Endothelial cell of umbilical vein (primary cell): ENCODE data around the gene SDCBP2. TPM values are rescaled to one million over a fixed set of nuclear protein-coding genes. Genes with fewer than 3 reads are reported as not detected.

Experiments used
- BruUV-seq: library from RNA; stranded (reverse); fragments of 400-500 nt; replicated peaks from 2 replicates; lab custom pipeline; 2021; lab: Mats Ljungman, UMichigan
- CTCF ChIA-PET: fragments of 300-600, 350-600 bp; sonication (Branson Sonifier 250); formaldehyde crosslinking; loops from one replicate; lab custom pipeline; 2021; ENCODE audit warnings: antibody characterized with exemption, inconsistent platforms; lab: Charles Lee
- POLR2A ChIA-PET: fragments of 300-600, 350-600 bp; sonication (Branson Sonifier 250); formaldehyde crosslinking; loops from one replicate; lab custom pipeline; 2021; ENCODE audit warnings: antibody characterized with exemption, inconsistent platforms; lab: Charles Lee
- DNase-seq: peaks from one replicate; pipeline ENCODE4 v3.0.0-alpha.2; 2011; ENCODE audit warnings: low read depth, low spot score
- FAIRE-seq: peaks from 2 replicates; lab custom pipeline; 2011; peaks lifted over from hg19 to GRCh38; lab: Jason Lieb, UNC
- H2AFZ ChIP-seq: 2 replicates; pipeline ENCODE4 v1.6.0; 2012; ENCODE audit warnings: low read depth, low read length, control low read depth, inconsistent platforms
- H3K27ac ChIP-seq: 2 replicates; pipeline ENCODE4 v1.5.1; 2011; ENCODE audit warnings: low read depth, mild to moderate bottlenecking, control low read depth, low read length, moderate library complexity; ENCODE audit not compliant: insufficient read depth
- H3K27me3 ChIP-seq, 2 experiments: 2 replicates each; pipeline versions ENCODE4 v1.6.0 to v1.6.1; 2011; ENCODE audit warnings: low read length in 2 of 2, mixed read lengths in 1 of 2; ENCODE audit not compliant: control insufficient read depth in 2 of 2, insufficient read depth in 2 of 2
- H3K36me3 ChIP-seq, 2 experiments: 2 replicates in 1 of 2; 3 replicates in 1 of 2; pipeline ENCODE4 v1.5.1; 2011; ENCODE audit warnings: low read length in 2 of 2, mild to moderate bottlenecking in 1 of 2, moderate library complexity in 1 of 2; ENCODE audit not compliant: control insufficient read depth in 2 of 2, insufficient read depth in 2 of 2; ENCODE audit errors: extremely low read depth in 1 of 2
- H3K4me1 ChIP-seq: 3 replicates; pipeline ENCODE4 v1.5.1; 2011; ENCODE audit warnings: mild to moderate bottlenecking, low read length; ENCODE audit not compliant: control insufficient read depth, insufficient read depth; ENCODE audit errors: extremely low read depth
- H3K4me2 ChIP-seq: 2 replicates; pipeline ENCODE4 v1.6.1; 2011; ENCODE audit warnings: low read length, control low read depth, mixed read lengths; ENCODE audit not compliant: insufficient read depth
- H3K4me3 ChIP-seq, 3 experiments: fragments of 200-600 bp in 1 of 3; sonication (generic), shearing (Covaris generic) in 1 of 3; replicated peaks in 1 of 3; 2 replicates each; pipeline ENCODE4 v1.5.1; 2011 to 2016; ENCODE audit warnings: control low read depth in 3 of 3, low read length in 3 of 3, mild to moderate bottlenecking in 2 of 3, inconsistent platforms in 1 of 3, low read depth in 1 of 3, moderate library complexity in 1 of 3; ENCODE audit not compliant: insufficient read depth in 1 of 3
- H3K79me2 ChIP-seq: 2 replicates; pipeline ENCODE4 v1.6.0; 2012; ENCODE audit warnings: low read length, inconsistent platforms; ENCODE audit not compliant: control insufficient read depth, insufficient read depth
- H3K9ac ChIP-seq: replicated peaks from 2 replicates; pipeline ENCODE3; 2011; ENCODE audit warnings: low read length, control low read depth; ENCODE audit not compliant: insufficient read depth; ENCODE audit errors: extremely low read depth
- H3K9me1 ChIP-seq: replicated peaks from 3 replicates; pipeline ENCODE4 v1.6.0; 2011; ENCODE audit warnings: mild to moderate bottlenecking, low read length; ENCODE audit not compliant: control insufficient read depth, insufficient read depth; ENCODE audit errors: extremely low read depth
- H3K9me3 ChIP-seq: replicated peaks from 2 replicates; pipeline ENCODE4 v1.5.1; 2012; ENCODE audit warnings: low read length, inconsistent platforms; ENCODE audit not compliant: control insufficient read depth, insufficient read depth
- H4K20me1 ChIP-seq: replicated peaks from 2 replicates; pipeline ENCODE3; 2011; ENCODE audit warnings: mild to moderate bottlenecking, low read length; ENCODE audit not compliant: control insufficient read depth, insufficient read depth; ENCODE audit errors: extremely low read depth
- CTCF ChIP-seq, 2 donors: IDR thresholded peaks; 1 replicate in 1 of 2; 2 replicates in 1 of 2; pipeline ENCODE4 v1.5.1; 2011; ENCODE audit warnings: low read length in 2 of 2, mild to moderate bottlenecking in 2 of 2, moderate library complexity in 2 of 2, control low read depth in 1 of 2, inconsistent platforms in 1 of 2, low read depth in 1 of 2; ENCODE audit not compliant: insufficient read depth in 1 of 2; ENCODE audit errors: extremely low read depth in 1 of 2
- EZH2 ChIP-seq: IDR thresholded peaks from 2 replicates; pipeline ENCODE4 v1.6.1; 2012; ENCODE audit warnings: borderline replicate concordance, low read depth, mild to moderate bottlenecking, moderate library complexity, low read length, inconsistent platforms; ENCODE audit not compliant: severe bottlenecking
- FOS ChIP-seq: IDR thresholded peaks from 2 replicates; pipeline ENCODE4 v1.6.1; 2011; ENCODE audit warnings: mild to moderate bottlenecking, low read length, moderate library complexity, borderline replicate concordance; ENCODE audit not compliant: insufficient read depth
- GATA2 ChIP-seq: IDR thresholded peaks from 2 replicates; pipeline ENCODE4 v1.7.0; 2011; ENCODE audit warnings: low read depth, mild to moderate bottlenecking, moderate library complexity, mixed read lengths, low read length; ENCODE audit not compliant: insufficient read length, insufficient read depth
- JUN ChIP-seq: IDR thresholded peaks from 2 replicates; pipeline ENCODE4 v1.6.1; 2011; ENCODE audit warnings: borderline replicate concordance, low read depth; ENCODE audit not compliant: insufficient read length, insufficient read depth
- MYC ChIP-seq: IDR thresholded peaks from one replicate; pipeline ENCODE4 v1.6.1; 2011; ENCODE audit warnings: mild to moderate bottlenecking, low read depth, low read length
- POLR2A ChIP-seq: IDR thresholded peaks from 2 replicates; pipeline ENCODE4 v1.6.1; 2012; ENCODE audit warnings: low read depth, mild to moderate bottlenecking, control low read depth, low read length
- POLR2AphosphoS5 ChIP-seq: IDR thresholded peaks from 2 replicates; pipeline ENCODE4 v1.6.1; 2012; ENCODE audit warnings: low read depth, mild to moderate bottlenecking, control low read depth, low read length, moderate library complexity; ENCODE audit not compliant: insufficient read depth
- dilution Hi-C: fragments of 300-500 bp; cut with MboI; formaldehyde crosslinking; loops from one replicate; pipeline ENCODE4 v1.15.0; 2019; ENCODE audit warnings: low sequenced_read_pairs; ENCODE audit not compliant: extremely low pct_ligation_motif_present
- intact Hi-C: fragments of 100-400 bp; cut with micrococcal nuclease; formaldehyde crosslinking; loops from one replicate; pipeline ENCODE4 v1.10.0; 2022
- polyA plus RNA-seq, 4 experiments: library from polyadenylated mRNA; depleted of rRNA in 3 of 4; stranded (reverse) in 3 of 4; unstranded in 1 of 4; fragments of >200 nt; gene quantifications; 2 replicates each; pipeline versions ENCODE4 v1.2.1 to v1.2.3, GENCODE V29; 2011 to 2012; ENCODE audit warnings: missing spikeins in 1 of 4
- total RNA-seq: library from RNA; stranded (reverse); gene quantifications from 2 replicates; pipeline ENCODE4 v1.2.3, GENCODE V29; 2021
- TF ChIP-seq, protein P1 (sequence below): IDR thresholded peaks from 2 replicates; pipeline ENCODE4 v1.6.1; 2011; ENCODE audit not compliant: insufficient read depth, insufficient read length

SDCBP2 gene
- total and polyA plus RNA-seq, 2 donors (not counting 3 experiments of a cell fraction or from before 2014, with no cell fraction given) = 6.9 to 9.0 TPM

- no peaks in the 10 kb centered on the region for H3K9me3 ChIP-seq
- intact Hi-C loops (no loop called here), dilution Hi-C loops (no loop called here)
- H3K36me3 ChIP-seq = no peaks in the 10 kb centered on the region
- H3K9ac ChIP-seq = peak overlapping the region; percentile 99
- H3K27ac ChIP-seq = peak overlapping the region; percentile 99
- peaks cover 28% of the 10 kb centered on the region for H3K79me2 ChIP-seq
- H4K20me1 ChIP-seq = no peaks in the 10 kb centered on the region
- no TSS peak for BruUV-seq
- H3K27me3 ChIP-seq = no peaks in the 10 kb centered on the region
- FAIRE-seq = peak; percentile 69
- H3K4me1 ChIP-seq = peaks cover 77% of the 10 kb centered on the region
- no peak overlapping the region for H2AFZ ChIP-seq
- ChIA-PET POLR2A (interaction anchor here (0.9 to 1.2 kb wide), 2 partner anchors 9 to 63 kb away, joined by 3 to 9 read pairs; no protein-coding TSS in a partner anchor), CTCF (interaction anchor here (0.7 to 2.6 kb wide), 11 partner anchors 9 to 176 kb away, joined by 3 to 12 read pairs (median 3); partner anchors contain the start of gene NSFL1C)
- peak; percentile 32 for DNase-seq
- TF ChIP-seq GATA2 = no peak
- peak overlapping the region; percentile 1 for H3K4me2 ChIP-seq
- no peaks in the 10 kb centered on the region for H3K9me1 ChIP-seq
- no peak overlapping the region for H3K4me3 ChIP-seq
Observed at GRCh38 chr20:1327241-1327653, 1.7 kb downstream of the SDCBP2 start.

DNA sequence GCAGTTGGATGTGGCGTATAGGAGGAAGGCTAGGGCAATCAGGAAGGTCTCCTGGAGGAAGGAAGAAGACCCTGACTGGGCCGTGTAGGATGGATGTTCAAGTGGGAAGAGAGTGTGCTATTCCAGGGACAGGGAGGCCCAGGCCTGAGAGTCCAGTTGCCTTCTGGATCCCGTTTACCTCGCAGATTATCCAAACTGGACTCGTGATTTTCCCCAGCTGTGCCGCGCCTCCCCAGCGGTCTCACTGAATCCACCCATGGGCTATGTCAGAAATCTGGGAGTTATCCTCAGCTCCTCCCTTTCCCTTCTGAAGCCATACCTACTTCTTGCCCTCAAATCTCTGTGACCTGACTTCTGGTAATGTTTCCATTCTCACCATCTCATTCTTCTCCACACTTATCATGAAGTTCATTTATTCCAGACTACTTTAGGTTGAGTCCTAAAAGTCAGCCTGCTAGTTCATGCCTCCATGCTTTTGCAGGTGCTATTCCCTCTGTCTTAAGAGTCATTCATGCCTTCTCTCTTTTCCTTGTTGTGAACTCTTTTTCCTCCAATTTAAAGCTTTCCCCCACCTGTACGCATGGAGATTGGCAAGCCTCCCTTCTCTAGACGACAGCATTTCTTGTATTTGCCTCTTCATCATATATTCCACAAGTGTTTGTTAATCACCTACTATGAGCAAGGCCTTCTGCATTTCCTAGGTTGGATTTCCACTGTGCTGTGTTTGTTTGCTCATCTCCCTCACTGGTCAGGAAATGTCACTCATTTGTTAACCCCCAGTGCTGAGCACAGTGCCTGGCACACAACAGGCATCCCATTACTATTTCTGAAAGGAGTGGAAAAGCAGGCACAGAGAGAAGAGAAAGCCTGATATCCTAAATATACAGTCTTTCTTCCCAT lies 2.7 kb downstream of the SDCBP2 start:
- Histone ChIP-seq H3K9me1 (no peaks in the 10 kb centered on the region), H3K4me1 (peaks cover 80% of the 10 kb centered on the region), H3K9me3 (no peaks in the 10 kb centered on the region), H3K4me2 (peak overlapping the region; percentile 54), H3K27me3 (no peaks in the 10 kb centered on the region), H3K79me2 (peaks cover 28% of the 10 kb centered on the region), H4K20me1 (no peaks in the 10 kb centered on the region), H2AFZ (no peak overlapping the region), H3K27ac (peak overlapping the region; percentile 99), H3K36me3 (no peaks in the 10 kb centered on the region), H3K9ac (peak overlapping the region; percentile 99), H3K4me3 (peak overlapping the region in 2 of 3 experiments; percentile 67 to 68)
- TF ChIP-seq JUN = no peak
- no peak for TF ChIP-seq GATA2
- TF ChIP-seq EZH2 = no peak
- peak; percentile 80 for TF ChIP-seq POLR2A
- TF ChIP-seq, protein P1, sequence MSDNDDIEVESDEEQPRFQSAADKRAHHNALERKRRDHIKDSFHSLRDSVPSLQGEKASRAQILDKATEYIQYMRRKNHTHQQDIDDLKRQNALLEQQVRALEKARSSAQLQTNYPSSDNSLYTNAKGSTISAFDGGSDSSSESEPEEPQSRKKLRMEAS = no peak
- peak; percentile 10 for TF ChIP-seq POLR2AphosphoS5
- no peak for TF ChIP-seq CTCF (IDR thresholded peaks at IDR 0.05; ENCODE audit: extremely low read depth in 1 of 2, insufficient read depth in 1 of 2, low read depth in 1 of 2, low read length in 2 of 2)
- no peak for TF ChIP-seq FOS
- TF ChIP-seq MYC = no peak
- ChIA-PET POLR2A (interaction anchor here (0.9 to 2.5 kb wide), 5 partner anchors 10 to 65 kb away, joined by 3 to 16 read pairs (median 3); no protein-coding TSS in a partner anchor), CTCF (interaction anchor here (0.7 to 2.6 kb wide), 13 partner anchors 11 to 177 kb away, joined by 3 to 12 read pairs (median 4); no protein-coding TSS in a partner anchor)
- TSS peak; percentile 47 for BruUV-seq
- dilution Hi-C loops = no loop called here
- peak; percentile 79 for FAIRE-seq
- DNase-seq = peak; percentile 59
- intact Hi-C loops = no loop called here
